Raji (cell line): ENCODE results near the gene SMPD2.

Source experiments
- POLR2A ChIP-seq: IDR thresholded peaks from 2 replicates; pipeline ENCODE4 v1.6.1; 2011; ENCODE audit warnings: low read depth, low read length, control low read depth; ENCODE audit not compliant: insufficient read depth

SMPD2 gene

DNA sequence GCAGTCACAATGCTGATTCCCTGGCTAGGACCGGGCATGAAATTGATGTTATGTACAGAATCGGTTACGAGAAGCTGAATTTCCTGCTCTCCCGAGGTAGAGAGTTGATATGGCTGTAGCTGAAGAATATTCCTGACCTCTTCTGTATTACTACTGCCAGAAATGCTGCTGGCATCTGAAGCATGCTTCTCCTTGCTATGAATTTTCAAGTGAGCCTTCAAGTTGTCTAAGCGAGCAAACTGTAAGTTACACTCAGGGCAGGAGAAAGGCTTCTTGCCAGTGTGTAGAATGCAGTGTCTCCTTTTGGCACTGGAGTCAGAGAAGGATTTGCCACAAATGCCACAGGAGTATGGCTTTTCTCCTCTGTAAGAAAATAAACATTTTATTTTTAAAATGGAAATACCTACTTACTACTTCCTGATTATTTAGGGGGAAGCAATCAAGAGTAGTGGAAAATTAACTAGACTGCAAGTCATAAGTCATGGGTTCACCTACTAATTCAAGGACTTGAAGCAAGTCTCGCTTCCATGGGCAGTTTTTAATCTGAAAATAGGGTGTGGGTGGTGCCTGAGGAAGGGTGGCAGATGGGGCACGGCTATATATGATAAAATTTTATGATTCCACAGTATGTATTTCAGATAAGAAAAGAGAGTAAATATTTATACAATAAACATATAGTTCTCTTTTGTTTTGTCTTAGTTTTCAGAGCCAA is 25.8 kb downstream of the SMPD2 start:
- no peak for TF ChIP-seq POLR2A

DNA sequence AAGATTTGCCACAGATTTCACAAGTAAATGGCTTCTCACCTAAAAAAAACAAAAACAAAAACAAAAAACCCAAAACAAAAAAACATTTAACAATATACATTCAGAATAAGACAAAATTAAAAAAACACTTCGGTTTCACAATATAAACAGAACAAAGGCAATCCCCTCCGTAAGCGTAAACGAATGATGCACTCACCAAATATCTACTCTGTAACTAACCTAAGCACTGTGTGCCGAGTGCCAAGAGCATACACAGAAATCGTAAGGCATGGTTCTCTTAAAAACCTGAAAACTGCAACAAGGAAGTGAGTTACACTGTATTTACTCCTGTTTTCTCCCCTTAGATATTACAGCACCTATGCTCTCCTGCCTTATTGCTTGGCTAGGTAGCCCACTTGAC is 27.2 kb downstream of the SMPD2 start:
- TF ChIP-seq POLR2A, result no peak

DNA sequence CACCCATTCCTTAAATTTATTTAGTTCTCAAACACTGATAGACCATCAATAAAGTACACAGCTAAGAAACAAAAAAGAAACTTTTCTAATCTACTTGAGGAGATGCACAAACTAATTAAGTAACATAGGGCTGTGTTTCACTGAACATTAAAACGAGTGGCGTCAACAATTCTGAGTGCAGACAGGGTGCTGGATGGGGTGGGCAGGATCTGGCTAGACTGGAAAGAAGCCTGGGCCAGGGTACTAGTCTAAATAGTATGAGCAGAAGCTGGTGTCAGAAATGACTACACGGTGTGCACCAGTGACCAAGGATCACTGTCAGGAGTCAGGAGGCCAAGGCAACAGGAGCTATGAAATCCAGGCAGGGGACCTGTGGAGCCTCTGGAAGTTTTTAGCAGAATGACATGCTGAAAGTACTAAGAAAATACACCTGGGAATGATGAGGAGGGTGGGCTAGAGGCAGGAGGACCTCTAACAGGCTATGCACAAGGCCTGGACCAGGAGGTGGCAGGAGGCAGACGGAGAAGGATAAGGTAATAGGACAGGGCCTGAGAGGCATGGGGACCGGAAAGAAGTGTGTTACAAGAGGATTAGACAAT is 29.2 kb downstream of the SMPD2 start:
- no peak for TF ChIP-seq POLR2A

DNA sequence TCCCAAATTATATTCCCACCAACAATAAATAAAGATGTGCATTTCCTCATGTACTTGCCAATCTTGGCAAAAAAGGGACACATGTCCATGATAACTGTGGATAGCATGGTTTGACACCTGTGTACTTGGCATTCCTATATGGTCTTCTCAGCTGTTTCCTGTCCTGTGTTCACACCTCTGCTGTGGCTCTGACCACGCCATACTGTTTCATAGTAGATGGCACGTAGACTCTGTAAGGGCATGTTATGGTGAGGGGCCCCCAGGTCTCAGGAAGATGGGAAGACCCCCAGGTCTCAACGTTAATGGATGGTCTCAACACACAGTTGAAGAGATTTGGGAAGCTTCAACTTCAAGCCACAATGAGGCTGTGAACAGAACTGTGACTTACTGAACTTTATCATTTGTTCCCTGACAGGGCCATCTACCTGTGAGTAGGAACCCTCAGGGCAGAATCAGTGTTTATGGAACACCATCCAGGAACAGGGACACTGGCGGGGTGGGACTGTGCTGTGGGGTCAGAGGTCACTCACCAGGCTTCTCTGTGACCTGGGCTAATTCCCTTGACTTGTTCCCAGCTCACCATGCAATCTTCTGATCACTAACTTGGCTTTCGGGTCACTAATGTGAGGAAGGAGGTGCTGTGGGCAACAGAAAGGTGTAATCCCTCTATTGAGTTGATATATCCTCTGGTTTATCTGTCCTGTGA is 30.7 kb downstream of the SMPD2 start:
- no peak for TF ChIP-seq POLR2A

DNA sequence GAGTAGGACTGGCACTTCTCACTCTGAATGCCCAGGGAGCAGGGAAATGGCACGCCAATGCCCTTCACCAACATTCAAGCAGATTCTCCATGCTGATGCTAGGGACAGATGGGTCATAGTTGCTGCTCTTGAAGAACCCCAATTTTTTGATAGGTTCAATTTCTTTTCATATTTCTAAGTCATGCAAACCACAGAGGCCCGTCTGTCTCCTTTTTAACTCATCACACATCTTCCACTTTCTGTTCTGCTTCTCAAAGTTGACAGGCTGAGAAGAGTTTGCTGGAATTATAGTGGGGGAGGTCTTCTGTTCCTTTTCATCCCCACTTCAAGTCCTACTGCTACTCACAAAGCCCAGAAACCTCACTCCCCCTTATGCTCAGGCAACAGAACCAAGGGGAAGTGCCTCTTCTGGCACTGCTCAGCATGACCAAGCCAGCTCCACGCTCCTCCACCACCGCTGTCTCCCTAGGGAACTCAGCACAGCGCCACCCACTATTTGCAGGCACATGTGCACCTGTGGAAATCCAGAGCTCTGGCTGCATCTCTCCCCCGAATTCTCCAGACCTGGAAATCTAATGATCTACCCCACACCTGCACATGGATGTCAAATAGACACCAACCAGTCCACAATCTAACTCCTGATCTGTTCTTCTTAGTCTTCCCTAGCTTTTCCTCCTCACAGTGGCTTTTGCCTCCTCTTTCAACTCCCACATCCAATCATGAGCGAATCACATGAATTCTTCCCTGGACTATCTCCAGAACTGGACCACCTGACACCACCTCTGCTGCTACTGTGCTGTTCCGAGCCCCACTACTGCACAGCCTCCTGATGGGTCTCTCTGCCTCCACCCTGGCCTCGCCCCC is 31.8 kb downstream of the SMPD2 start:
- no peak for TF ChIP-seq POLR2A

DNA sequence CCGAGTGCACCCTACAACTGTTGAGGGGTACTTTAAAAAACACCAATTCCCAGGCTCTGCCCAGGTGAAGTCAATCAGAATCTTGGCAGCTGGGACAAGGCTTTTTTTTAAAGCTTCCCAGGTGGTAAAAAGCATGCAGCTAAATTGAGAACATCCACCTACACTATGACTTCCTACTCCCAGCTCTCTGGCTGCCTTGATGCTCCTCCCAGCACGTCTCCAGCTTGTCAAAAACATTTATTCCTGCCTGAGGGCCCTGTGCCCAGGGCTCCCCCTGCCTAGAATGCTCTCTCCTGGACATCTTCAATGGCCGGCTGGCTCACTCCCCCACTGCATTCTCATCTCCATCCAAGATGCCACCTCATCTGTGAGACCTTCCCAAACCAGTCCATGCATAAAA is 32.6 kb downstream of the SMPD2 start:
- no peak for TF ChIP-seq POLR2A

DNA sequence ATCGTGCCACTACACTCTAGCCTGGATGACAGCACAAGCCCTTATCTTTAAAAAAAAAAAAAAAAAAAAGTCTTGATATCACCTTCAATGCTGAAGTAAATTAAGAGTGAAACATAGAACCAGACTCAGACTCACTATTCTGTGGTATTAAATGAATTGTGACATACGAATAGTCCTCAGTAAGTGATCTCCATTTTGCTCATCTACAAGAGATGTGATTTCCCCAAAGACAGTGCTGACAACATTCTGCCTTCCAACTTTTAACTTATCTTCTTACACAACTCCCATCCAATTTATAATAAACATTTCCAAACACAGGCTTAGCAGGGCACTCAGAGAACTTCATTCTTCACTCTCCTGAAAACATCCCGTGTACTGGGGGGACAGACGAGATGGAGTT is 34.5 kb downstream of the SMPD2 start:
- no peak for TF ChIP-seq POLR2A

DNA sequence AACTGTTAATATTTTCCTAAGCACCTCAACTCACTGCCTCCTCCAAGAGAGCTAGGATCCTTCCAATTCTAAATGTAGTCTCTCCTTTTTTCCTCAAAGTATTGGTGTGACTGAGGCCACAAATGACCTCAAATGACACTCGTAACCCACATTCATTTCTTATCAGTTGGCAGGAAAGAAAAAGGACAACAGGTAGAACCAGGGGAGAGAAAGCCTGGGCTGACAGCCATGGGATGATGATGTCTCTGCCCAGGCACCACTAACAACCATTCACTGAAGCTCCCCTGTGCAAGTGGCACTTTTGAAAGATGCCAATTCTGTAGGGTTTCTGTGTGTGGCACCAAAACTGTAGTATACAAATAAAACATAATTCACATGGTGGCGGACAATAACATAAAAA is 35.1 kb downstream of the SMPD2 start:
- no peak for TF ChIP-seq POLR2A

DNA sequence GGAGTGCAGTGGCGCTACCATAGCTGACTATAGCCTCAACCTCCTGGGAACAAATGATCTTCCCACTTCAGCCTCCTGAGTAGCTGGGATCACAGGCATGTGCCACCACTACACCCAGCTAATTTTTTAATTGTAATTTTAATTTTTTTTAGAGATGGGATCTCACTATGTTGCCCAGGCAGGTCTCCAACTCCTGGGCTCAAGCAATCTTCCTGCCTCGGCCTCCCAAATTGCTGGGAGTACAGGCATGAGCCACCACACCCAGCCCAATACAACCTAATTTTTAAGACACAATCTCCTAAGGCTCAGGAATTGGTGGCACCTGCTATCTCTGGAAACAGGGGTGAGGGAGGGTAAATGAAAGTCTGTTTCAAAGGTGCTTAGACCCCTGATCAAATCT is 36.7 kb downstream of the SMPD2 start:
- TF ChIP-seq POLR2A, result no peak

DNA sequence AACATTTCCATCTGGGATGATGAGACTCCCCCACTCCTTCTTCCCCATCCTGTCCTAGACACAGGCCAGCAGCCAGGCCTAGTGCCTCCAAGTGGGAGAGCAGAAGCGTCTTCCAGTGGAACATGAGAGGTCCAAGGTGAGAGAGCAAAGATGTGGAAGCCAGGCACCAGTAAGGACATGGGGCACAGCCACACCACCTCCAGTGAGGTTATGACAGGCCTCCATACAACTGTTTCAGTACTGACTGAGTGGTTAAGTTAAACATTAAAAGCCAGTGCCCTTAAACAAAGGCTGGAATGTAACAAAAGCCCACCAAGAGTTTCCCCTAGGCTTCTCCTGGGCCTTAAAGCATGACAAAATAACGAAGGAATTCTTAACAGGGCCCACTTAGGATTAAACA is 37.2 kb downstream of the SMPD2 start:
- TF ChIP-seq POLR2A, result no peak

DNA sequence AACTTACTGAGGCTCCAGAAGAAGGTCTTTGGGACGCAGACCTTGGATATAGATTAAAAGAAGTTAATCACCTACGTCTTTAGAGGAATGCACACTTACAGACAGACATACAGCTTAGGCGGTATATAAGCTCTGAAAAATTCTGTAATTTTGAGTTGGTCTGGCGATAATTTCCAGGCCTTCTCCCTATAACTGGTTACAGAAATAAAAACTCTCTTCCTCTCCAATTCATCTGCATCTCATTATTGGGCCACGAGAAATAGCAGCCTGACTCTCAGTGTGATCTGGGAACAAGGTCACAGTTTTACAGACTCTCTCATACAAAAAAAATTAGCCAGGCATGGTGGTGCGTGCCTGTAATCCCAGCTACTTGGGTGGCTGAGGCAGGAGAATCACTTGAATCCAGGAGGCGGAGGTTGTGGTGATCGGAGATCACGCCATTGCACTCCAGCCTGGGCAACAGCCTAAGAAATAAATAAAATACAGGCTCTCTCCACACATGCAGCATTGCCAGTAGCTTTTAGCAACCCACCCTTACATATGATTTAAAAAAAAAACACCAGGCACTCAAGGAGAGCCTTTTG is 37.8 kb downstream of the SMPD2 start:
- no peak for TF ChIP-seq POLR2A

DNA sequence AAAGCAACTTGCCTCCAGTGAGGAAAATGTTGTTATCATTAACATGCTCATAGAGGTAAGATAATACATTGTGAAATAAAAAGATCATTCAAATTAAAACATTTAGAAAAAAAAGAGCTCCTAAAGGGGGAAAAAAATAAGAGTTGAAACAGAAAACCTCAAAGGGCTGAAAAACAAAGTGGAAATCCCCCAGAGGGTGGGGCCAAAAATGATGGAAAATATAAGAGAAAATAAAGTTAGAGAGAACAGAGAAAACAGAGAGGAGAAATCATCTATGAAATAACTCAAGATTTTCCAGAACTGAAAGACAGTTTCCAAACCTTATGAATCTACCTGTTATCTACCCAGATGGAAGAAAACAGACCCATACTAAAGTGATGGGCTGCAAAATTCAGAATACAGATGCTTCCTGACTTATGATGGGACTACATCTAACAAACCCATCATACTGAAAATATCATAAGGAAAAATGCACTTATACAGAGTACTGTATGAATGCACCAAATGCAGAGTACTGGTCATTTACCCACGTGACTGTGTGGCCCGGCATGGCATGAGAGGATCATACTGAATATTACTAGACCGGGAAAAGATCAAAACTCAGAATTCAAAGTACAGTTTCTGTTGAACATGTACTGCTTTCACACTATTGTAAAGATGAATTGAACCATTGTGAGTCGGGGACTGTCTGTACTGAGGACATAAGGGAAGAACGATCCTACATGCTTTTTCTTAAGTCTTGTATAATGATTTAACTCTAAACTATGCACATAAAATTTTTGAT is 38.5 kb downstream of the SMPD2 start:
- TF ChIP-seq POLR2A, result no peak

DNA sequence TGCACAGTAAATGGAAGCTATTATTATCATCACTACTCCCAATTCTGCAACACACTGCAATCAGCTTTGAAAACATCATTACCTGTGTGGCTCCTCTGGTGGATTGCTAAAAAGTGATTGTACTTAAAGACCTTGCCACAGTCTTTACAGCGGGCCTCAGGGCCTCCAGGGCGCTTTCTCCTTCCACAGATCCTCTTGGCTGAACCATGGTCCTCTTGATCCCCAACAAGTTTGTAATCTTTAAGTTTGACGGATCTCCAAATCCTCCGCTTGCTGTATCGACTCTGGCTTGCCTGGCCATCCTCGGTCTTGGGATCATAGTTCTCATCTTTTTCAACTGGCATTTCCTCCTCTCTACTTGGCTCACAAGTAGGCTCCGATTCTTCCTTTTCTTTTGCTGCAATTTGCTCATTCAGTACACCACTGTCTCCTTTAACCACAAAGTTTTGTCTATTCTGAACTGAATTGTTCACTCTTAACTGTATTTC is 40.5 kb downstream of the SMPD2 start:
- TF ChIP-seq POLR2A, result no peak
